Uterus (tissue), 2 donors: ENCODE data around the gene PLCB3.

Experiments used
- POLR2A ChIP-seq, 2 donors: fragments of 450-650 bp; IDR thresholded peaks; one replicate each; pipeline ENCODE4 v1.6.1; 2016; ENCODE audit warnings: antibody characterized with exemption in 2 of 2, mild to moderate bottlenecking in 1 of 2, moderate library complexity in 1 of 2
- TF ChIP-seq, protein P1 (sequence below), 4 experiments: fragments of 200-600 bp in 2 of 4; fragments of 450-650 bp in 2 of 4; sonication (generic) in 2 of 4; IDR thresholded peaks; one replicate each; pipeline ENCODE4 v1.5.1; 2016 to 2019; ENCODE audit warnings: antibody characterized with exemption in 4 of 4, mild to moderate bottlenecking in 2 of 4, moderate library complexity in 1 of 4

- TF ChIP-seq, protein P1, sequence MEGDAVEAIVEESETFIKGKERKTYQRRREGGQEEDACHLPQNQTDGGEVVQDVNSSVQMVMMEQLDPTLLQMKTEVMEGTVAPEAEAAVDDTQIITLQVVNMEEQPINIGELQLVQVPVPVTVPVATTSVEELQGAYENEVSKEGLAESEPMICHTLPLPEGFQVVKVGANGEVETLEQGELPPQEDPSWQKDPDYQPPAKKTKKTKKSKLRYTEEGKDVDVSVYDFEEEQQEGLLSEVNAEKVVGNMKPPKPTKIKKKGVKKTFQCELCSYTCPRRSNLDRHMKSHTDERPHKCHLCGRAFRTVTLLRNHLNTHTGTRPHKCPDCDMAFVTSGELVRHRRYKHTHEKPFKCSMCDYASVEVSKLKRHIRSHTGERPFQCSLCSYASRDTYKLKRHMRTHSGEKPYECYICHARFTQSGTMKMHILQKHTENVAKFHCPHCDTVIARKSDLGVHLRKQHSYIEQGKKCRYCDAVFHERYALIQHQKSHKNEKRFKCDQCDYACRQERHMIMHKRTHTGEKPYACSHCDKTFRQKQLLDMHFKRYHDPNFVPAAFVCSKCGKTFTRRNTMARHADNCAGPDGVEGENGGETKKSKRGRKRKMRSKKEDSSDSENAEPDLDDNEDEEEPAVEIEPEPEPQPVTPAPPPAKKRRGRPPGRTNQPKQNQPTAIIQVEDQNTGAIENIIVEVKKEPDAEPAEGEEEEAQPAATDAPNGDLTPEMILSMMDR (IDR thresholded peaks at IDR 0.05), result no peak
- no peak for TF ChIP-seq POLR2A (IDR thresholded peaks at IDR 0.05)
Measured at GRCh38 chr11:64238076-64238475, 13.3 kb upstream of the PLCB3 start.
